GM19099 (cell line): ENCODE measurements around the gene GALNT9.

Source experiments
- POLR2A ChIP-seq: IDR thresholded peaks from 3 replicates; pipeline ENCODE4 v1.6.1; 2011; ENCODE audit warnings: low read depth; ENCODE audit not compliant: insufficient read length; ENCODE audit errors: extremely low read depth

The GALNT9 gene

GRCh38 chr12:132314516-132315233, 14.7 kb downstream of the GALNT9 start:
- no peak for TF ChIP-seq POLR2A

GRCh38 chr12:132314035-132314434, 15.4 kb downstream of the GALNT9 start:
- TF ChIP-seq POLR2A = no peak

GRCh38 chr12:132313182-132313581, 16.2 kb downstream of the GALNT9 start:
- no peak for TF ChIP-seq POLR2A

- TF ChIP-seq POLR2A = no peak
Observed at GRCh38 chr12:132312516-132312915, 16.9 kb downstream of the GALNT9 start.

- TF ChIP-seq POLR2A = no peak
Observed at GRCh38 chr12:132311201-132311915, 18.0 kb downstream of the GALNT9 start.

GRCh38 chr12:132310181-132311040, 19.0 kb downstream of the GALNT9 start:
- TF ChIP-seq POLR2A = no peak

- no peak for TF ChIP-seq POLR2A
Observed at GRCh38 chr12:132309596-132310086, 19.7 kb downstream of the GALNT9 start.

- TF ChIP-seq POLR2A = no peak
Observed at GRCh38 chr12:132308853-132309595, 20.4 kb downstream of the GALNT9 start.

- no peak for TF ChIP-seq POLR2A
Observed at GRCh38 chr12:132307976-132308852, 21.2 kb downstream of the GALNT9 start.

GRCh38 chr12:132306885-132307191, 22.6 kb downstream of the GALNT9 start:
- TF ChIP-seq POLR2A = no peak

GRCh38 chr12:132305991-132306884, 23.2 kb downstream of the GALNT9 start:
- no peak for TF ChIP-seq POLR2A

- no peak for TF ChIP-seq POLR2A
Observed at GRCh38 chr12:132305560-132305966, 23.8 kb downstream of the GALNT9 start.
